NOMO-1 treated with DMSO at 0.1 percent for 48 hours (cell line): ENCODE results near the gene PSAP.

ENCODE experiments used
- DNase-seq: peaks from one replicate; lab custom pipeline; 2025; ENCODE audit not compliant: unreplicated experiment; lab: John Stamatoyannopoulos, UW

Gene PSAP

DNA sequence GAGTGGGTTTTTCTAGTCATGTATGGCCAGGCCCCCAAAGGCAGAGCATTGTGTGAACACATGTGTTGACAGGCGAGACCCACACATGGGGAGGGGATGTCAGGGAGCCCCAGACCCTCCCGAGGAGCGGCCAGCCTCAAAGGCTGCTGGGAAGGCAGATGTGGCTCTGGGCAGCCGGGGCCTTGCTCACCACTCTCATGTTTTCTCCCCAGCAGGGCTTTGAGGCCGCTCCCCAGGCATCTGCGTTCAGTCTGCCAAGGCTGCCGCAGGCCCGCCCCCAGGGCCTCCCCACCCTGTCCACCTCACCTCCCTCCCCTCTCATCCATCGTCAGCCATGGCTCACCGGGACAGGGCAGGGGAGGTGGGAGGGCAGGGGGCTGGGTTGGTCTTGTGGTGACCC, 61.2 kb downstream of the PSAP start:
- DNase-seq: no peak

DNA sequence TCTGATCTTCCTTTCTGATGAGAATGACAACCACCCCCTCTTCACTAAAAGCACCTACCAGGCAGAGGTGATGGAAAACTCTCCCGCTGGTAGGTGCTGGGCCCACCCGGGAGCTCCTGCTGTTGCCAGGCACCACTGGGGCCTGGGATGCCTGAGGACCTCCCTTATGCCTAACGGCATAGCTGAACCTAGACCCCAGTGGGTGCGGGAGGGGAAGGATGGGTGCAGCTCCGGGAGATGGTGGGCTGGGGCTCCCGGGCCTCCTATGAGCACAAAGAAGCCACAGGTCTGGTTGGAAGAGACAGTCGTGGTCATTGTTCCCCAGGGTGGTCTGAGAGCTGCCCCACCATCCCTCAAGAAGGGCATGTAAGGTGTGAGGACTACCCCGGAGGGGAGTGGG, 62.1 kb downstream of the PSAP start:
- no peak for DNase-seq

DNA sequence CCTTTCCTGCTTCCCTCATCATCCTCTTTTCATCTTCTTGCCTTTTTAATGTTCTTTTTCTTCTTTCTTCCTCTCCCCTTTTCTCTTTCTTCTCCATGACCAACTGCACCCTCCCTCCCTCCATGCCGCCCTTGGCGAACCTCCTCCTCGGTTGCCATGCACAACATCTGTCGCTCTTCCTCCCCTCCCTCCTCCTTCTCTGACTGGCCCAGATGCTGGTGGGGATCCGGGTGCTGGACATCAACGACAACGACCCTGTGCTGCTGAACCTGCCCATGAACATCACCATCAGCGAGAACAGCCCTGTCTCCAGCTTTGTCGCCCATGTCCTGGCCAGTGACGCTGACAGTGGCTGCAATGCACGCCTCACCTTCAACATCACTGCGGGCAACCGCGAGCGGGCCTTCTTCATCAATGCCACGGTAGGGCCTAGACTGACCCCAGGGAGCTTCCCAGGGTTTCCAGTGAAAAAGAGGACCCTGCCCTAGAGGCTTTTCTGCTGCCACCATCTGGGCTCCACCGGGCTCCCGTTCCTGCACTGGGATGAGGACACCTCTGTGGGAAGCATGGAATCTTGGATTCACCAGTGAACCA, 66.3 kb downstream of the PSAP start:
- no peak for DNase-seq

DNA sequence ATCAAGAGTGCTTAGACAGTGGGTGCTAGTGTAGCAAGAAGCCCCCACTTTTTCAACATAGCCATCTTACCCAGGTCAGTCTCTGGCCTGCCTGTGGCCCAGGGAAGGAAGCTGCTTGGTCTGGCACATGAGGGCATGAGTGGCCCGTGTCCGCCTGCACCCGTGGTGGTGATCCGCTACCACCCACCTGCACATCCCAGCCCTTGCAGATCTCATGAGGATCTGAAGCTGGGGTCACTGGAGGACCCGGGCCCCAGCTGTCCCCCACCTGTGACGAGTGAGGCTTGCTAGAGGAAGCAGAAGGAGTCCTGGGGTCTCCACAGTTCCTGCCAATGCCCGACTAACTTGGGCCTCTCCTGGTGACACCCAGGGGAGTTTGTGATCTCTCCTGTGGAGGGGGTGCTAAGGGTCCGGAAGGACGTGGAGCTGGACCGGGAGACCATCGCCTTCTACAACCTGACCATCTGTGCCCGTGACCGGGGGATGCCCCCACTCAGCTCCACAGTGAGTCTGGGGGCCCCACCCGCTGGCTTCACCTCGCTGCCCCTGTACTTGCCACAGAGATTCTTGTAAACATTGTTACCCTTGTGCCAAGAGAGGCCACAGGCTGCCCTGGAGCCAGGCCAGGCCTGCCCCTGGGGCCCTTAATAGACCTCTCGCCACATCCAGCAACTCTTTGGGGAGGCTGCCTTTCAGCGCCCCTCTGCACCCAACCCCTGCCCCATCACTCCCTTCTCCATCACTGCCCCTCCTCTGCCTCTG, 67.0 kb downstream of the PSAP start:
- DNase-seq: no peak

DNA sequence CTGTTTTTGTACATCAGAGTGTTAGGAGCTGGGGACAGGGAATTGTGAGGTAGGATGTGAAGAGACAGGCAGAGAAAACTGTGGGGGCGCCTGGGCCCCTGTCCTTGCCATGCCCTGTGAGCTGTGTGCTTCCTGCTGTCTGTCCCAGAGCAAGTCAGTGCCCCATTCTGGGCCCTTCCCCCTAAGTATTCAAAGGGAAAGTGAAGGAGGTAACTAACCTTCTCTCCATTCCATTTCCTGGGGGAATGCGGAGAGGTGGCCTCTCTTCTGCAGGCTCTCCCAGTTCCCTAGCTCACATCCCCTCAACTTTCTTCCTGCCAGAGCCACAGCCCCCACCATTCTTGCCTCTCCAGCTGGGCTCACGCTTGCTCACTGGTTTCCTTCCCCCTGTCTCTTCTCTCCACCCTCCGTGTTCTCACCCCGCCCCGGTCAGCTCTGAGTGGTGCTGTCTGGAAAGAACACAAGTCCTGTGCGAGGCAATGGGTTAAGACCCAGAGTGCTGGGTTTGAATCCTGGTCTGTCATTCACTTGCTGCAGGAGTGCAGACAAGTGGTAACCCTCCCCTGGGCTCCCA, 68.0 kb downstream of the PSAP start:
- DNase-seq: no peak

DNA sequence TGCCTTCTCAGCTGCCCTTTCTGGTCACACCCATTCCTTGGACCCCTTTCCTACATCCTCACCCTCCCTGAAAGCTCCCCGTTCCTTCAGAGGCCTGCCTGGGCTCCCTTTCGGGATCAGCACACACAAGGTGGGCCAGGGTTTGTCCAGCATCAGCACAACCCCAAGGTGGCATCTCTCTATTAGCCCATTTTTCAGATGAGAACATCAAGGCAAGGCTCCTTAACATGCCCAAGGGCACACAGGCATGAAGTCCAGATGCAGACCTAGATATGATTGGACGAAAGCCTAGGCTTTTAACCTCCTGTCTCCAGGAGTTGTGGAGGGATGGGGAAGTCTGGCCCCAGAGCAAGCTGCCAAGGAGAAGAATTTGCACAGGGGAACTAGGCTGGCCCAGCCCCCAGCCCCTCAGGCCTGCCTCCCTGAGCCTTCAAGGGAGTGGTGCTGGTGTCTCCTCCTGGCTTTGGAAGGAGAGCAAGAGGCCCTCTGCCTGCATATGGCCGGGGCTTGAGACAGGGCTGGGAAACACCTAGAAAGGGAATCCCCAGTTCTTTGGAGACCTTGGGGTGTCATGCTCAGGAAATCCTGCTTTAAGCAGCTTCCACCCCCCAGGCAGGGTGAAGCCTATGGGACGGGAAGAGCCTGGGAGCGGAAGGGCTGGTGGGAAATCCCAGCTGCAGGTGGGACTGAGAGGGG, 68.7 kb downstream of the PSAP start:
- DNase-seq: no peak

DNA sequence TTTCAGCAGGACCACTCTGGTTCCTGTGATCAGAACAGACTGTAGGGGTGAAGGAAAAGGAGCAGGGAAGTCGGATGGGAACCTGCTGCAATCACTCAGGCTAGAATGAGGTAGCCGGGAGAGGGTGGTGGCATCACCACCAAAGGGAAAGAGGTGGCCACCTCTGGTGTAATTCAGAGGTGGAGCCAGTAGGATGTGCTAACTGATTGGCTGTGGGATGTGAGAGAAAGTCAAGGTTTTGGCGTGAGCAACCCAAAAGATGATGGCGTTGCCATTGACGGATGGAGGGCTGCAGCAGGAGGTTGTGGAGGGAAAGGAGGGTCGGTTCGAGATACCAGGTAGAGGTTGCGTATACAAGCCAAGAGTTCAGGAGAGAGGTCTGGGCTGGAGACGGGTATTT, 70.3 kb downstream of the PSAP start:
- DNase-seq: no peak

DNA sequence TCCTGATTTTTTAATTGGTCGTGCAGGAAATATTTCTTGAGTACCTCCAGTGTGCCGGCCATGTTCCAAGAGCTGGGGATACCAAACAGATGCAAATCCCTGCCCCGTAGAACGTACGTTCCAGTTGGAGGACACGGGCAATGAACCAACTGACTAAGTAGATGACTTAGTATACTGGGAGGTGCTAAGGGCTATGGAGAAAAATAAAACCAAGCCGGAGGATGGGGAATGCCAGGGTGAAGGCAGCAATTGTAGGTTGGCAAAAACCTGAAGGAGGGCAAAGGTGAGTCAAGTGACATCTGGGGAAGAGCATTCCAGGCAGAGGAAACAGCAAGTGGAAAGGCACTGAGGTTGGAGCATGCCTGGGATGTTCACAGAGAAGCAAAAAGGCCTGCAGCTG, 70.9 kb downstream of the PSAP start:
- no peak for DNase-seq

DNA sequence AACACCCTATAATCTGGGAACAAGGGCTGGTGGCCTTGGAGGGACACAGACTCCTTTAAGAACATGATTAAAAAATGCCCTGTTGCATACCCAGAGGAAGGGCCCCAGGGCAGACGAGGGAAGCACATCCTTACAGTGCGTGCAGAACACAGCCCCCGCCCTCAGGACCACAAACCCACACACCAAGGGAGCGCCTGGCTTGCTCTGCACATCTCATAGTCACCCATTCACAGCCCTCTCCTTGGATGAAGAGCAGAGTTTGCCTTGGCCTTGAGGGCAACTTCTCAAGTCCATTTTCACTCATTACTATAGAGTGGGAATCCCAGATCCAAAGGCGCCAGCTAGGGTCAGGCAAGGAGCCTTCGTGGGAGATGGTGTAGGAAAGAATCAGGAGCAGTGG, 71.4 kb downstream of the PSAP start:
- DNase-seq: no peak

DNA sequence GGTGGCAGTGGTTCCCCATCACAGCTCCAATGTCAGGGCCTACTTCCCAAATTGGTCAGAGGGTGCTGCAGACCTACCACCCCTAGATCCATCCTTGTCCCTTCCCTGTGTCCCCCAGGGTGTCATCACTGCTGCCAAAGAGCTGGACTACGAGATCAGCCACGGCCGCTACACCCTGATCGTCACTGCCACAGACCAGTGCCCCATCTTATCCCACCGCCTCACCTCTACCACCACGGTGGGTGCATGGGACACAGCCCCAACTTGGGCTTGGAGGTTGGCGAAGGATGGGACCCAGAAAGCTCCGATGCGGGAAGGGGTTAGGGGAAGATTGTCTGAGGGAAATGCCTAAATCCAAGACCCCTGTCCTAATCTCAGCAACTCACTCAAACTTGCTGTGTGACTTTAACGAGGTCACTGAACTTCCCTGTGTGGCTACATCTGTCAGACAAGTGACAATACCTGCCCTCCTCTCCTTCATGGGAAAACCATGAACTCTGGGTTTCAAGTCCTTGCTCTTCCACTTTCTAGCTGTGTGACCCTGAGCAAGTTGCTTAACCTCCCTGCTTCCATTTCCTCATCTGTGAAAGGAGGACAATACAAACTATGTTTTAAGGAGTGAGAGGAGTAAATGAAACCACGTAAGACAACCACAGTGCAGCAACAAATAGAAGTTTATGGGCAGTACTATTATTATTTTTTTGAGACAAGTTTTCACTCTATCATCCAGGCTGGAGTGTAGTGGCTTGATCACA, 72.8 kb downstream of the PSAP start:
- peak; percentile 6 for DNase-seq

DNA sequence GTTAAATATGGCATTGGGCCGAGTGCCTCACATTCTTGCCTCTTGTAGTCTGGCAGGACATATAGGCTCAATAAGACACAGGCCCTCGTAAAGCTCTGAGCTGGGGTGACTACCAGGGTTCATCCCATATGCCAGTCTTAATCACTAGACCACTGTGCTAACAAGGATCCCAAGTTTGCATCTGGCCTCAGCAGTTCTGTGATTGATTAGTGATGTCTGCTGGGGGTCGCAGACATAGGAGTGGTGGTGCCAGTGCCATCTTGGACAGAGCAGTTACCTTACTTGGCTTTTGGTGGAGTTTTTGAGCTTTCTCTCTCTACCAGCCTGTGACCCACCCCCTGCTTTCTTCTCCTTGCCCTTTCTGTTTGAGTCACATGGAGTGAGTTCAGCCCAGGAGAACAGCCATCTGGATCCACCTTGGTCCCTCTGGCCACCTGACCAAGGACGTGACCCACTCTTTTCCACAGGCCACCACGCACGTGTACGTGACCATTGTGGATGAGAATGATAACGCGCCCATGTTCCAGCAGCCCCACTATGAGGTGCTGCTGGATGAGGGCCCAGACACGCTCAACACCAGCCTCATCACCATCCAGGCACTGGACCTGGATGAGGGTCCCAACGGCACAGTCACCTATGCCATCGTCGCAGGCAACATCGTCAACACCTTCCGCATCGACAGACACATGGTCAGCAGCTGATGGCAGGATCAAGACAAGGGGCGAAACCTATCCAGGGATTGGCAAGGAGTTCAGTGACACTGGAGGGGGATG, 73.7 kb downstream of the PSAP start:
- no peak for DNase-seq

DNA sequence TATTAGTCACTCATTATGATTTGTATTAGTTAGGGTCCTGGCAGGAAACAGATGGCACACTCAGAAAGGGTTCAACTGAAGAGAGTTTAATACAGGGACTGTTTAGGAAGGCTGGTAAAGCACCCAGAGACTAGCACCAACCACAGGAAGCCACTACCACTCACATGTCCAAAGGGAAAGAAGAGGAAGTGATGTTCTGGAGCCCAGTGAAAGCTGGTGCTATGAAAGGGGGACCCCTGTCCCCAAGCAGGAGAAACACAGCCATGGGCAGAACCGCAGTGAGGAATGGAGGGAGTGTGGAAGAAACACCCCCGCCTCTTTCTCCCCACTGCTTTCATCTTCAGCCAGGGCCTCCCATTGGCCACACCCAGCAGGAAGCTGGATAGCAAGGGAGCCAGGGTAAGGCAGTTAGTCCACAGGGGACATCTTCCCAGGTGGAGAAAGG, 74.5 kb downstream of the PSAP start:
- peak; percentile 68 for DNase-seq

DNA sequence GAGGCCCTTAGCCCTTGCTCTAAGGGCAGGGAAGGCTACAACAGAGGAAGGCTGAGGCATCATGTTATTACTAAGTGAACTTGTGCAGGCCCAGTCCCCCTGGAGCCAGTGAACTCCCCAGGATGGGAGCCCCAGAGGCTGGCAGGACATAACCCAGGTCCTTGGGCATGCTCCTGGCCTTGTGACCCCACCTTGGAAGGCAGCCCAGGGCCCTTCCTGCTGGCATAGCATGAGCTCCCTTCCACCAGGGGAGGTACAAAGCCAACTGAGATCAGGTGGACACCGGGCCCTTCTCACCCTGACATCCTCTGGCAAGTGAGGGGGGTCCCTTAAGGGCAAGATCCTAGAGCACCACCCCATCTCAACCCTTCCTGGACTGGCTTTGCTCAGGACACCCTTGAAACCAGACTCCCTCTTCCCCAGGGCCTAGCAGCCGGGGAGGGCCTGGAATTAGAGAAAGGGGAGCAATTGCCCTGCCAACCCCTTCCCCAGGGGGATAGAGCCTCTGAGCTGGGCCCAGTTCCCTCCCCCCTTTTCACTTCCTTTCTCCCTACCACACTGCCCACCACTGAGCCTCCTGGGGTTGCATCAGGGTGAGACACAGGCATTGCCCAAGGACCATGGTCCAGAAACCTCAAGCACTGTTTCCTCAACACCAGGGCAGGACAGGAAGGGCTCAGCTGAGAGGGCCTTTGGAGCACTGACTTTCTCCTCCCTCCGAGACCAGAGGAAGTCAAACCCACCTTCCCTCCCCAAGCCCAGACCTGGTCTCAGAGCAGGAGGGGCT, 75.9 kb downstream of the PSAP start:
- peak; percentile 92 for DNase-seq

DNA sequence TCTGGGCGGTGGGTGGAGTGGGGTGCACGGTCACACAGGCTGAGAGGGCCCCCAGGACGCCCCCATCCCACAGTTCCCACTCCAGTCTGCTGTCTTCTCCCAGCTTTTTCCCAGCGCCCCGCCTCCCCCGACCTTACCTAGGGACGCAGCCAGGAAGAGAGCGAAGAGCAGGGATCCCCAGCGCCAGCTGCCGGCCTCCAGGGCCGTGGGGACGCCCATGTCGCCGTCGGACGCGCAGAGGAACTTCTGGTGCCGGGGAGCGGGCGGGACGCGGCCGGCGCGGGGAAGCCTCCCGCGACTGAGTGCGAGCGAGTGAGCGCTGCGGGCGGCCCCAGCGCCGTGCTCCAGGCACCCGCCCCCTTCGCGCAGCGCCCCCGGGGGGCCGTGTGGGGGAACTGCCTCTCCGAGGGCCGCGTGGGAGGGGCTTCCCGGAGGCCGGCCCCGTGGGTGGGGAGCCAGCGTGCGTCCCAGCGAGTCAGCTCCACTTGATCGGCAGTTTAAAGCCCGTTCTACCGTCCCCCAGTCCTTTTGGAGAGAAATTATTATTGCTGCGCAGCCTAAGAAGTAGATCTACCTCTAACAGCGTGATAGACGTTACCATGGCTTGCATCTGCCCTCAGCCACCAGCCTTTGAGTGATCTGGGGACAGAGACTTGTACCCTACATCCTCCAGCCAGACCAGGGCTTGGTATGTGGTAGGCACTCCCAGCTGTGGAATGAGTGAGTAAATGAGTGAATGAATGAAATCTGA, 77.7 kb downstream of the PSAP start, which contains the start of gene VSIR:
VSIR (minus strand) TSS at position 300 of the 751 bp plus-strand sequence; CDS start at position 219, 81 bp downstream.
- DNase-seq: peak; percentile 87

DNA sequence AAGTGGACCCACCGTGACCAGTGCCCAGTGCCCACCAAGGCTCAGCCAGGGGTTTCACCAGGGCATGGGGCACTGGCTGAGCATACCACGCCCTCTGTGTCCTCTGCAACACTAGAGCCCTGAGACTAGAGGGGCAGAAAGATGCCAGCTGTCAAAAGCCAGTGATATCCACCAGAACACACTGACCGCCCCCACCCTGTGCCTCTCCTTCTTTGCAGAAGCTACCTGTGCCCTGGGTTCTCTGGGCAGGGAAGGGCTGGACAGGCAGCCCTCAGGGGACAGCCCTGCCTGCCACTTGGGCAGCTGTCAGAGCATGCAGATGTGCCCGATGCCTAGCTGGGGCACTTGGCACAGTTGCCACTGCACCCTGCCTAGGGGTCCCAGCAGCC, 78.2 kb downstream of the PSAP start:
- no peak for DNase-seq

DNA sequence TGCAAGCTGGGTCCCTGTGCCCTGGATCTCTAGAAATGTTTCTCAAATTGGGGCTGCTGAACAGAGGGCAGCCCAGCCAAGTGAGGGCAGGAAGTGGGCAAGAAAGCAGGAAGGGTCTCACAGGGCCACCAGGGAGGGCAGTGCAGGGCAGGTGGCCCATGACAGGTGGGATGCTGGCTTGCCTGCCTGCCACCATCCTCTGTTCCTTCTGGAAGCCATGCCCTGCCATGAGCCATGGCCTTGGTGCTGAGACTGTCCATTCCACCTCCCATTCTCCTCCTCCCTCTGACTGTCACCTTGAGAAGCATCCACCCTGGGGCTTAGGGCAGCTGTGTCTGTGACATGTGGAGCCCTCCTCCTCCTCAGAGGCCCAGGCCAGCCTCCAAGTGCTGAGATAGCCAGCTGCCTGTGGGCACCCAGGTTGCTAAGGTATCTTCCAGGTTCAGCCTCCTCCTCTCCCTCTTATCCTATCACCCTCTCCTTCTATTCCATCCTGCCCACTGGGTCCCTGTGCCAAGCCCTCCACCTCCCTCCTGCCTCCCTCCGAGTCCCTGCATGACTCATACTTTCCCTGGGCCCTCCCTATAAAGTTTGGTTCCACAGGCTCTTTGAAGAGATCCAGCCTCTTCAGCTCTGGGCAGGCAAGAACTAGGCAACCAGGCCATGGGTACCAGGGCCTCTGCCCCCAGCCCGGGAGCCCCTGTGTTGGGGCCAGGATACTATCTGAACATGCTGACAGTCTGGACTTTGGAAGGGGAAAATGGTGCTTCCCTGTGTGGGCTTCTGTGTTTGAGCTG, 79.0 kb downstream of the PSAP start:
- peak; percentile 24 for DNase-seq

DNA sequence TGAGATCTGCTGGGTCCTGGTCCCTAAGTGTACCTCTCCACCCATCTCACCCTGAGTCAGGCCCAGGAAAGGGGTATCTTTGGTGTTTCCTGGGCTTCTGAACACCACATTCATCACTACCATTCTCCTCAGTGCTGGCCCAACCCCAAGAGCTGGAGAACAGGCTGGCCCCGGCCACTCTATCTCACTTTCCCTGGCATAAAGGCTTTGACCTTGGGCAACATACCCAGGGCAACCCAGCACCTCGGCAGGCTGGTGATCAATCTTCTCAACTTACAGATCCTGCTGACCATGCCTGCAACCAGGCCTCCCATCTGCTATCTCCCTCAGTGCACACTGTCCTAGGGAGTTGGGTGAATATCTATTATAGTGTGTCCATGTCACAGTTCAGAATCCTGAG, 79.8 kb downstream of the PSAP start:
- no peak for DNase-seq

DNA sequence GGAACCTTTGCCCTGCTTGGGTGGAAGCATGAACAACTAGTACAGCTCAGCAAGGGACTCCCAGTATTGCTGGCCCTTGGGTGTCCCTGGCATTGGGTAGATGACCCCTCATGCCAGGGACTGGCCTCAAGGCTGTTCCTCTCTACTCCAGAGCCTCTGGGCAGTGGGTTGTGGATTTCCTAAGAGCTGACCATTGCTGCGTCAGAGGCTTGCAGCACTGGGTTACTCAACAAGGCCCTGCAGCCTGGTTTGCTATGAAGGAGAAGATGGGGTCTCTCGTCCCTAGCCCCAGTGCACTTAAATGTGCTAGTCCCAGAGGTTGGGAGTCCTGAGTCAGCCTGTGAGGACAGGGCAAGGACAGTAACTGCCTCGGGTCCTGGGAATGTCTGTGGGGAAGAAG, 80.3 kb downstream of the PSAP start:
- DNase-seq: no peak
